H1 (cell line): ENCODE results near the gene PTX4.

ENCODE experiments used
- ATF3 ChIP-seq: IDR thresholded peaks from 2 replicates; pipeline ENCODE4 v1.6.1; 2011; ENCODE audit warnings: low read depth, mild to moderate bottlenecking, low read length; ENCODE audit not compliant: insufficient read depth
- CHD1 ChIP-seq: IDR thresholded peaks from 2 replicates; pipeline ENCODE4 v1.6.1; 2012; ENCODE audit warnings: low read depth, low read length, improper control_type of control experiment
- CTCF ChIP-seq, 3 experiments: IDR thresholded peaks; 1 replicate in 2 of 3; 2 replicates in 1 of 3; pipeline versions ENCODE4 v1.5.1 to v1.6.1; 2011; ENCODE audit warnings: low read length in 3 of 3, mild to moderate bottlenecking in 3 of 3, inconsistent platforms in 2 of 3, low read depth in 1 of 3, moderate library complexity in 1 of 3; ENCODE audit not compliant: insufficient read depth in 1 of 3; ENCODE audit errors: control extremely low read depth in 1 of 3
- GTF2F1 ChIP-seq: IDR thresholded peaks from 2 replicates; pipeline ENCODE4 v1.6.1; 2012; ENCODE audit warnings: low read depth, low read length, improper control_type of control experiment, borderline replicate concordance
- MAX ChIP-seq: IDR thresholded peaks from 2 replicates; pipeline ENCODE4 v1.6.1; 2012; ENCODE audit warnings: inconsistent platforms
- POLR2A ChIP-seq, 2 experiments: IDR thresholded peaks; 1 replicate in 1 of 2; 2 replicates in 1 of 2; pipeline ENCODE4 v1.6.1; 2011; ENCODE audit warnings: low read depth in 2 of 2, low read length in 2 of 2, mild to moderate bottlenecking in 2 of 2; ENCODE audit errors: control extremely low read depth in 1 of 2
- POLR2AphosphoS5 ChIP-seq: IDR thresholded peaks from 2 replicates; pipeline ENCODE4 v1.6.1; 2011; ENCODE audit warnings: low read depth, low read length

GRCh38 chr16:1441391-1441829 is 47.3 kb downstream of the PTX4 start:
- TF ChIP-seq CTCF (IDR thresholded peaks at IDR 0.05; ENCODE audit: control extremely low read depth in 1 of 3, insufficient read depth in 1 of 3, low read depth in 1 of 3, low read length in 3 of 3) (no peak), GTF2F1 (no peak), POLR2AphosphoS5 (no peak), CHD1 (no peak), ATF3 (no peak), POLR2A (IDR thresholded peaks at IDR 0.05; ENCODE audit: control extremely low read depth in 1 of 2, low read depth in 2 of 2, low read length in 2 of 2) (no peak), MAX (no peak)
